ENCODE measurements around the gene IER3. TPM values are rescaled to one million over a fixed set of nuclear protein-coding genes. Genes with fewer than 3 reads are reported as not detected.
A peak's percentile ranks its signal among the peaks of the same experiment; 100 is the strongest.

Gene IER3
- total and polyA plus RNA-seq, 2 of the 8 experiments (the other 6 are each of a cell fraction or from before 2014, with no cell fraction given): 11.9 to 26.5 TPM

DNA sequence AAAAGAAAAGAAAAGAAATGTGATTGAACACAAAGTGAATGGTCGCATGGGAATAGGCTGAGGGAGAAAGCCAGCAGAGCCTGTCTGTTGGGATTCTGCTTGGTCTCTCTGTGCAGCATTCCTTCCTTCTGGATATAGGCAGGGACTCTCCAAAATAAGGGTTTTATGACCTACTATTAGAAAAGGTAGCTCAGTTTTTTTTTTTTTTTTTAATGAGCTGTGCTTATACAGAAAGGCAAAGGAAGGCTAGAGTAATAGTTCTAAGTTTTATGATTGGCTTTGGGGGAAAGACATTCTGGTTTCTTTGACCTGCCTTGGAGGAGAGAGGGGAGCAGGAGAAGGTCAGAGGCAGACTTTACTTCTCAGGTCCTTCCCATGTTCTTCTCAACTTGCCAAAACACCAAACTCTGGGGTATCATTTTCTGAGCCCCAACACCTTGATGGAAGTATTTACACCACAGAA is 18.8 kb upstream of the IER3 start:
- H4K20me1 ChIP-seq (replicated peaks in 1 of 2; ENCODE audit: control insufficient read depth in 1 of 2, insufficient read depth in 2 of 2, low read length in 2 of 2): no peaks in the 10 kb centered on the region
- H3K79me1 ChIP-seq (ENCODE audit: low read depth, low read length): no peaks in the 10 kb centered on the region
- H4K5ac ChIP-seq (ENCODE audit: insufficient read length, low read depth, low read length): no peak overlapping the region
- CTCF ChIA-PET (ENCODE audit: partially characterized antibody): no interaction called here
- no peak overlapping the region for H3K9ac ChIP-seq (replicated peaks in 1 of 4; ENCODE audit: extremely low read depth in 1 of 4, low read depth in 3 of 4, low read length in 3 of 4)
- H2AK5ac ChIP-seq (ENCODE audit: low read depth, low read length): no peak overlapping the region
- H3K18ac ChIP-seq (ENCODE audit: extremely low read depth, low read length): no peak overlapping the region; the same call in 1 of the 2 replicates
- no peak overlapping the region for H3K56ac ChIP-seq (replicated peaks; ENCODE audit: insufficient read length, low read depth, low read length)
- no peak overlapping the region for H3K27ac ChIP-seq (ENCODE audit: low read depth, low read length)
- H3K23me2 ChIP-seq (ENCODE audit: low read depth, low read length): no peaks in the 10 kb centered on the region
- H3K4me3 ChIP-seq (ENCODE audit: extremely low read depth in 1 of 4, insufficient read depth in 2 of 4, low read depth in 3 of 4, low read length in 4 of 4): no peak overlapping the region
- H3K9me3 ChIP-seq (ENCODE audit: insufficient read depth in 2 of 2, low read depth in 1 of 2, low read length in 1 of 2): no peaks in the 10 kb centered on the region; a peak in 1 of 4 replicates
- H3K36me3 ChIP-seq (ENCODE audit: control insufficient read depth in 2 of 4, insufficient read depth in 4 of 4, low read length in 3 of 4): no peaks in the 10 kb centered on the region
- H2BK20ac ChIP-seq (ENCODE audit: low read length): no peak overlapping the region
- no peak overlapping the region for H3K23ac ChIP-seq (ENCODE audit: insufficient read length)
- H2BK12ac ChIP-seq (ENCODE audit: low read depth, low read length): peak overlapping the region; percentile 29; the same call in 1 of the 2 replicates
- no peak overlapping the region for H2BK15ac ChIP-seq (ENCODE audit: low read length)
- H2BK120ac ChIP-seq (replicated peaks; ENCODE audit: low read depth, low read length): no peak overlapping the region
- peak overlapping the region; percentile 86; the same call in 1 of the 2 replicates for H2AFZ ChIP-seq (ENCODE audit: low read length)
- no peak overlapping the region for H4K8ac ChIP-seq (ENCODE audit: extremely low read depth, insufficient read depth, low read length)
- no peaks in the 10 kb centered on the region for H3K79me2 ChIP-seq (ENCODE audit: control insufficient read depth in 1 of 2, insufficient read depth in 2 of 2, low read length in 2 of 2)
- H3K14ac ChIP-seq (ENCODE audit: insufficient read length): no peak overlapping the region
- POLR2A ChIA-PET (ENCODE audit: partially characterized antibody): interaction anchor here (1.1 to 1.4 kb wide), 2 partner anchors 42 to 46 kb away, joined by 4 read pairs; no protein-coding TSS in a partner anchor
- no peaks in the 10 kb centered on the region for H3K27me3 ChIP-seq (replicated peaks in 1 of 4; ENCODE audit: control insufficient read depth in 3 of 4, extremely low read depth in 1 of 4, insufficient read depth in 3 of 4, low read length in 3 of 4)
- no peak overlapping the region for H4K91ac ChIP-seq (replicated peaks; ENCODE audit: insufficient read length, low read length)
- no peak overlapping the region for H3K4ac ChIP-seq (replicated peaks; ENCODE audit: insufficient read length, low read depth, low read length)
- DNase-seq (ENCODE audit: low read depth in 1 of 2, low spot score in 2 of 2) (no peak), FAIRE-seq (no peak)
- WGBS, 2 experiments (ENCODE audit: extremely low coverage in 1 of 2, insufficient coverage in 1 of 2, insufficient read length in 1 of 2, insufficient replicate concordance in 2 of 2, low coverage in 1 of 2, low lambda C conversion rate in 2 of 2, missing lambda C conversion rate in 1 of 2): 86% methylated on average over 1 of the region's 1 CpG; no CpG with 5 or more reads in 1 of the 2 experiments
- 0 out of 2 replicates have a peak overlapping the region, but pooled peaks have one; percentile 76 for H2BK5ac ChIP-seq (ENCODE audit: low read depth, low read length)
- no peak overlapping the region; a peak in 1 of 4 replicates for H3K4me2 ChIP-seq (ENCODE audit: insufficient read depth in 1 of 2, low read depth in 2 of 2, low read length in 2 of 2)
- H3K4me1 ChIP-seq (replicated peaks in 1 of 4; ENCODE audit: control insufficient read depth in 3 of 4, insufficient read depth in 4 of 4, low read length in 3 of 4): peaks cover 4 to 7% (median 7%) of the 10 kb centered on the region in 4 experiments; a peak in 6 of 7 replicates
